ENCODE results near the gene TMEM53. TPM values are rescaled to one million over a fixed set of nuclear protein-coding genes. Genes with fewer than 3 reads are reported as not detected.

The TMEM53 gene
- total and polyA plus RNA-seq, 2 donors (not counting 3 experiments of a cell fraction or from before 2014, with no cell fraction given), result 5.3 to 16.5 TPM

DNA sequence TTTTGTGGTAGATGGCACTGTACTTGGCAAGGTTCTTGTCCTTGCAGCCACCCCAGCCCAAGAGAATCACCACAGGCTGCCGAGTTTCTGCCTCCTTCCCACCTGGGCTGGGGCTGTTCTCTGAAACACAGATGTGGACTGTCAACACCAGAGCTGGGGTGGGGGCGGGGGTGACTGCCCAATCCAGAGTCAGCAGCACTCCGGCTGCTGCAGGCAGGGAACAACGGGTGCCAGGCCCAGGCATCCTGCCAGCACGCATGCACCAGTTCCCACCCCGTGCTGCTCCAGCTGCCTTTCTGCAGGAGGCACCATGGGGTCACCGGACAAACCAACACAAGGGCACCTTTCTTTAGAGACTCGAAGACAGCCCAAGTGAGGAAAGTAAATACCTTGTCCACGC is 14.1 kb downstream of the TMEM53 start:
- no peaks in the 10 kb centered on the region for H3K36me3 ChIP-seq (ENCODE audit: control insufficient read depth in 2 of 2, extremely low read depth in 1 of 2, insufficient read depth in 2 of 2, low read length in 2 of 2)
- no peaks in the 10 kb centered on the region for H3K27me3 ChIP-seq (ENCODE audit: control insufficient read depth in 2 of 2, insufficient read depth in 2 of 2, low read length in 2 of 2)
- no peak overlapping the region for H3K4me3 ChIP-seq (replicated peaks in 1 of 3; ENCODE audit: insufficient read depth in 1 of 3, low read depth in 1 of 3, low read length in 3 of 3)
- intact Hi-C loops (cut with micrococcal nuclease) (no loop called here), dilution Hi-C loops (cut with MboI; ENCODE audit: extremely low pct_ligation_motif_present, low sequenced_read_pairs) (no loop called here)
- no peaks in the 10 kb centered on the region for H4K20me1 ChIP-seq (replicated peaks; ENCODE audit: control insufficient read depth, extremely low read depth, insufficient read depth, low read length)
- no peaks in the 10 kb centered on the region for H3K9me1 ChIP-seq (replicated peaks; ENCODE audit: control insufficient read depth, extremely low read depth, insufficient read depth, low read length)
- no peak overlapping the region for H2AFZ ChIP-seq (ENCODE audit: low read depth, low read length)
- H3K4me1 ChIP-seq (ENCODE audit: control insufficient read depth, extremely low read depth, insufficient read depth, low read length), result no peaks in the 10 kb centered on the region
- BruUV-seq (replicated peaks), result no TSS peak
- H3K4me2 ChIP-seq (ENCODE audit: insufficient read depth, low read length), result no peak overlapping the region
- DNase-seq (ENCODE audit: low read depth, low spot score) (no peak), FAIRE-seq (no peak)
- no peak overlapping the region for H3K9ac ChIP-seq (replicated peaks; ENCODE audit: extremely low read depth, insufficient read depth, low read length)
- ChIA-PET CTCF (interaction anchor here (2.2 kb wide), 1 partner anchor 9 kb away, joined by 5 read pairs; no protein-coding TSS in a partner anchor), POLR2A (no interaction called here)
- no peaks in the 10 kb centered on the region for H3K79me2 ChIP-seq (ENCODE audit: control insufficient read depth, insufficient read depth, low read length)
- H3K9me3 ChIP-seq (replicated peaks; ENCODE audit: control insufficient read depth, insufficient read depth, low read length), result no peaks in the 10 kb centered on the region
- TF ChIP-seq POLR2A (IDR thresholded peaks at IDR 0.05; ENCODE audit: low read depth, low read length) (no peak), FOS (IDR thresholded peaks at IDR 0.05; ENCODE audit: borderline replicate concordance, insufficient read depth, low read length) (no peak), MYC (IDR thresholded peaks at IDR 0.05; ENCODE audit: low read depth, low read length) (no peak), JUN (IDR thresholded peaks at IDR 0.05; ENCODE audit: borderline replicate concordance, insufficient read depth, insufficient read length, low read depth) (no peak)
- TF ChIP-seq, protein P1, sequence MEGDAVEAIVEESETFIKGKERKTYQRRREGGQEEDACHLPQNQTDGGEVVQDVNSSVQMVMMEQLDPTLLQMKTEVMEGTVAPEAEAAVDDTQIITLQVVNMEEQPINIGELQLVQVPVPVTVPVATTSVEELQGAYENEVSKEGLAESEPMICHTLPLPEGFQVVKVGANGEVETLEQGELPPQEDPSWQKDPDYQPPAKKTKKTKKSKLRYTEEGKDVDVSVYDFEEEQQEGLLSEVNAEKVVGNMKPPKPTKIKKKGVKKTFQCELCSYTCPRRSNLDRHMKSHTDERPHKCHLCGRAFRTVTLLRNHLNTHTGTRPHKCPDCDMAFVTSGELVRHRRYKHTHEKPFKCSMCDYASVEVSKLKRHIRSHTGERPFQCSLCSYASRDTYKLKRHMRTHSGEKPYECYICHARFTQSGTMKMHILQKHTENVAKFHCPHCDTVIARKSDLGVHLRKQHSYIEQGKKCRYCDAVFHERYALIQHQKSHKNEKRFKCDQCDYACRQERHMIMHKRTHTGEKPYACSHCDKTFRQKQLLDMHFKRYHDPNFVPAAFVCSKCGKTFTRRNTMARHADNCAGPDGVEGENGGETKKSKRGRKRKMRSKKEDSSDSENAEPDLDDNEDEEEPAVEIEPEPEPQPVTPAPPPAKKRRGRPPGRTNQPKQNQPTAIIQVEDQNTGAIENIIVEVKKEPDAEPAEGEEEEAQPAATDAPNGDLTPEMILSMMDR (IDR thresholded peaks at IDR 0.05; ENCODE audit: extremely low read depth in 1 of 2, insufficient read depth in 1 of 2, low read depth in 1 of 2, low read length in 2 of 2), result no peak
- no peak overlapping the region for H3K27ac ChIP-seq (ENCODE audit: insufficient read depth, low read depth, low read length)

DNA sequence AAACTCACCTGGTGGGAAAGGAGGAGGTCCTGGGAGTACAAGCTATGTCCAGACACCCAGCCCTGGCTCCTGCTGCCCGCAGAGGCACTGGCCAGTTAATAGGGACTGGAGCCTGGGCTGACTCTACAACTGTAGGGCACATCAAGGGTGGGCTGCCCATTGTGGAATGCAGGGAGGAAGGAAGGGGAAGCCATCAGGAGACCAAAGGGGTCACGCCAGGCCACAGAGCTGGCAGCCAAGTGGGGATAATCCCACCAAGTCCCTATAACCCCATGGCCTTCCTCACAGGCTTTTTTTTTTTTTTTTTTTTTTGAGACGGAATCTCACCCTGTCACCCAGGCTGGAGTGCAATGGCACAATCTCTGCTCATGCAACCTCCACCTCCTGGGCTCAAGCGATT is 14.7 kb downstream of the TMEM53 start:
- no peaks in the 10 kb centered on the region for H3K9me3 ChIP-seq (replicated peaks; ENCODE audit: control insufficient read depth, insufficient read depth, low read length)
- H3K4me1 ChIP-seq (ENCODE audit: control insufficient read depth, extremely low read depth, insufficient read depth, low read length), result no peaks in the 10 kb centered on the region
- no peak overlapping the region for H3K4me3 ChIP-seq (replicated peaks in 1 of 3; ENCODE audit: insufficient read depth in 1 of 3, low read depth in 1 of 3, low read length in 3 of 3)
- H3K79me2 ChIP-seq (ENCODE audit: control insufficient read depth, insufficient read depth, low read length), result no peaks in the 10 kb centered on the region
- ChIA-PET POLR2A (interaction anchor here (0.6 kb wide), 1 partner anchor 114 kb away, joined by 4 read pairs; no protein-coding TSS in a partner anchor), CTCF (interaction anchor here (2.2 kb wide), 1 partner anchor 10 kb away, joined by 5 read pairs; no protein-coding TSS in a partner anchor)
- BruUV-seq (replicated peaks), result no TSS peak
- FAIRE-seq, result no peak
- H4K20me1 ChIP-seq (replicated peaks; ENCODE audit: control insufficient read depth, extremely low read depth, insufficient read depth, low read length), result no peaks in the 10 kb centered on the region
- dilution Hi-C loops (cut with MboI; ENCODE audit: extremely low pct_ligation_motif_present, low sequenced_read_pairs), result no loop called here
- H3K27me3 ChIP-seq (ENCODE audit: control insufficient read depth in 2 of 2, insufficient read depth in 2 of 2, low read length in 2 of 2), result no peaks in the 10 kb centered on the region
- H2AFZ ChIP-seq (ENCODE audit: low read depth, low read length), result no peak overlapping the region
- H3K36me3 ChIP-seq (ENCODE audit: control insufficient read depth in 2 of 2, extremely low read depth in 1 of 2, insufficient read depth in 2 of 2, low read length in 2 of 2), result no peaks in the 10 kb centered on the region
- H3K4me2 ChIP-seq (ENCODE audit: insufficient read depth, low read length), result no peak overlapping the region
- intact Hi-C loops (cut with micrococcal nuclease), result no loop called here
- H3K9me1 ChIP-seq (replicated peaks; ENCODE audit: control insufficient read depth, extremely low read depth, insufficient read depth, low read length), result no peaks in the 10 kb centered on the region
- H3K27ac ChIP-seq (ENCODE audit: insufficient read depth, low read depth, low read length), result no peak overlapping the region
- DNase-seq (ENCODE audit: low read depth, low spot score), result no peak
- H3K9ac ChIP-seq (replicated peaks; ENCODE audit: extremely low read depth, insufficient read depth, low read length), result no peak overlapping the region
- TF ChIP-seq POLR2A (IDR thresholded peaks at IDR 0.05; ENCODE audit: low read depth, low read length), result no peak
- TF ChIP-seq, protein P2, sequence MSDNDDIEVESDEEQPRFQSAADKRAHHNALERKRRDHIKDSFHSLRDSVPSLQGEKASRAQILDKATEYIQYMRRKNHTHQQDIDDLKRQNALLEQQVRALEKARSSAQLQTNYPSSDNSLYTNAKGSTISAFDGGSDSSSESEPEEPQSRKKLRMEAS (IDR thresholded peaks at IDR 0.05; ENCODE audit: insufficient read depth, insufficient read length), result no peak
- no peak for TF ChIP-seq POLR2AphosphoS5 (IDR thresholded peaks at IDR 0.05; ENCODE audit: insufficient read depth, low read depth, low read length)
- no peak for TF ChIP-seq GATA2 (IDR thresholded peaks at IDR 0.05; ENCODE audit: insufficient read depth, insufficient read length, low read depth, low read length)
- no peak for TF ChIP-seq JUN (IDR thresholded peaks at IDR 0.05; ENCODE audit: borderline replicate concordance, insufficient read depth, insufficient read length, low read depth)
- TF ChIP-seq EZH2 (IDR thresholded peaks at IDR 0.05; ENCODE audit: borderline replicate concordance, low read depth, low read length, severe bottlenecking), result no peak
- no peak for TF ChIP-seq MYC (IDR thresholded peaks at IDR 0.05; ENCODE audit: low read depth, low read length)

All from endothelial cell of umbilical vein (primary cell).